Stomach (tissue), 8 donors: Measurements from ENCODE around the gene GM2A. TPM values are rescaled to one million over a fixed set of nuclear protein-coding genes. Genes with fewer than 3 reads are reported as not detected.

Source experiments
- polyA plus RNA-seq, 3 donors: library from polyadenylated mRNA; stranded (reverse); fragments of 200-250 nt; gene quantifications; one replicate each; pipeline ENCODE4 v1.2.3, GENCODE V29; 2013
- total RNA-seq, 5 donors: library from RNA; depleted of rRNA; stranded (reverse); fragments of >200 nt; gene quantifications; one replicate each; pipeline versions ENCODE4 v1.1.0 to v1.2.3, GENCODE V29; 2014 to 2016
- donor health status: healthy with polysubstance abuse.
- donor health status: Bipolar disorder and iron deficiency.
- donor health status: healthy.

The GM2A gene
- total and polyA plus RNA-seq, 8 donors: 3.2 to 57.2 (median 17.6) TPM

Other genes with a start within 250 kb of the GM2A start
- 100 to 1,000 TPM in 4 of 5 donors, 10 to 100 TPM in 1; 70.5 to 828 (median 245) TPM for gene GPX3, start 232.6 kb upstream of the GM2A start, total RNA-seq
- gene GPX3, start 232.6 kb upstream of the GM2A start, polyA plus RNA-seq: 100 to 1,000 TPM; 232 to 715 (median 360) TPM
- gene TNIP1, start 172.2 kb upstream of the GM2A start, total RNA-seq: 100 to 1,000 TPM in 3 of 5 donors, 10 to 100 TPM in 2; 67.4 to 136 (median 118) TPM
- gene TNIP1, start 172.2 kb upstream of the GM2A start, polyA plus RNA-seq: 100 to 1,000 TPM in 1 of 3 donors, 10 to 100 TPM in 2; 45.1 to 122 (median 90.8) TPM
- gene ANXA6, start 95.4 kb upstream of the GM2A start, total RNA-seq: 100 to 1,000 TPM in 3 of 5 donors, 10 to 100 TPM in 2; 28.4 to 240 (median 133) TPM
- 100 to 1,000 TPM in 1 of 3 donors, 10 to 100 TPM in 2; 66.0 to 103 (median 73.6) TPM for gene ANXA6, start 95.4 kb upstream of the GM2A start, polyA plus RNA-seq
- 100 to 1,000 TPM in 1 of 5 donors, 10 to 100 TPM in 3, 1 to 10 TPM in 1; 5.5 to 173 (median 36.2) TPM for gene CCDC69, start 29.1 kb upstream of the GM2A start, total RNA-seq
- gene CCDC69, start 29.1 kb upstream of the GM2A start, polyA plus RNA-seq: 10 to 100 TPM; 24.9 to 33.4 (median 28.6) TPM
- gene SLC36A3, start 50.6 kb downstream of the GM2A start, total RNA-seq: not detected
- gene SLC36A3, start 50.6 kb downstream of the GM2A start, polyA plus RNA-seq: not detected
- gene SLC36A2, start 94.4 kb downstream of the GM2A start, total RNA-seq: not detected
- gene SLC36A2, start 94.4 kb downstream of the GM2A start, polyA plus RNA-seq: not detected
- gene SLC36A1, start 194.4 kb downstream of the GM2A start, total RNA-seq: 10 to 100 TPM in 4 of 5 donors, 1 to 10 TPM in 1; 2.3 to 27.8 (median 11.9) TPM
- gene SLC36A1, start 194.4 kb downstream of the GM2A start, polyA plus RNA-seq: 1 to 10 TPM; 1.2 to 1.7 (median 1.5) TPM